NCI-H1694 treated with DMSO at 0.1 percent for 48 hours (cell line): ENCODE measurements around the gene ULK3.
A peak's percentile ranks its signal among the peaks of the same experiment; 100 is the strongest.
"Not testable (repeated sequence)": the region's sequence is repeated elsewhere in the genome, so short reads cannot be mapped to it uniquely, and the experiment has no call there.

Source experiments
- DNase-seq: peaks from one replicate; lab custom pipeline; 2025; lab: John Stamatoyannopoulos, UW

ULK3 gene

DNA sequence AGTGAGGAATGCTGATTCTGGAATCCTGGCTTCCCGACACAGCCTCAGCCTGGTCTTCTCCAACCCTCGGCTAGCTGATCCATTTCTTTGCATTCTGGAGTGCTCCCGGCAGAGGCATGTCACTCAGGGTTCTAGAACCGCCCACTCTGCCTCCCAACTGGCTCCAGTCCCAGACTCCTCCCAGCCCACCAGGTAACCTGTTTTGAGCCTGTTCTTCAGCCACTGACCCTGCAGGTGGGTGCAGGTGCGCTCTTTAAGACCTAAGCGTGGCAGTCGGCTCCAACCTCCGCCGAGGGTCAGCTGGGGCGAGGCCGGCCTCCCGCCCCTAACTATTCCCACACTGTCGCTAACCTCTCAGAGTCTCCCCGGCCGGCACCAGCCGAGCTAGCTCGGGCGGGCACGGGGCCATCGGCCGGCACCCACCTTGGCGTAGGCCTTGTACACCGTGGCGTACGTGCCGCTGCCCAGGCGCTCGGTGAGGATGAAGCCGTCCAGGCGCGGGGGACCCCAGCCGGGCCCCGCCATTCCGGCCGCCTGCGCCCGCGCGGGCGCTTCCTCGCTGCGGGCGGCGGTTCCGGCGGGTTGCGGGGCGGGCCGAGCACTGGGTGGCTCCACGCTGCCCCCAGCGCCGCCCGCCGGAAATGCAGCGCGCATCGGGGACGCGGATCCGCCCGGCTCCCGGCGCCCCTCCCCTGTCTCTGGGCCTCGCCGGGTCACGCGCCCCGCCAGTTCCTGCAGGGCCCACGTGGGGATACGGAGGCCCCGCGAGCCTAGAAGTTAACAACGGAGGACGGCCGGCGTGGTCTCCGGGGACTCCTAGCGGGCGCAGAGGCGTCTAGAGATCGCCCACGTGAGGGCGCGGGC, at the start of gene ULK3:
Gene ULK3 (minus strand): TSS at position 576 of the 864 bp plus-strand sequence. CDS start 51 bp downstream, at position 525.
- peak; percentile 46 for DNase-seq

DNA sequence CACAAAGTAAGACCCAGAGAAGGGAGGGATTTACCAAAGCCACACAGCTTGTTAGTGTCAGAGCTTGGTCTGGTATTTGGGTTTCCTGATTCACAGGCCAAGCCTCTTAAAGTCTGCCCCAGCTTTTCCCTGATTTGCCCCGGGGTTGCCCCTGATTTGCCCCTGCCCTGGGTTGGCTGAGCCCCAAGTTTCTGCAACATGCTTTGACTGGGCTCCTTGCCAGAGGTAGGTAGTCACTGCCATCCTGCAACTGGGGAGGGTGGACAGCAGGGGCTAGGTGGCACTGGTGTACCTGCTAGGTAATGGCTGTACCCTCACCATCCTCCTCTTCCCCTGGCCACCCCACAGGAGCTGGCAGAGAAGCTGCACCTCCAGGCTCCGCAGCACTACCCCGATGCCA, 49.4 kb upstream of the ULK3 start:
- DNase-seq: no peak

- DNase-seq: peak; percentile 17
Observed at GRCh38 chr15:74891469-74891868, 48.5 kb upstream of the ULK3 start.

GRCh38 chr15:74890665-74890960, 47.7 kb upstream of the ULK3 start:
- no peak for DNase-seq

- DNase-seq: peak; percentile 48
Observed at GRCh38 chr15:74889883-74890664, 47.1 kb upstream of the ULK3 start, which contains the start of gene MPI. TSS of gene MPI (plus strand) at chr15:74890042. CDS start at chr15:74890074, 32 bp downstream.

GRCh38 chr15:74889390-74889882, 46.5 kb upstream of the ULK3 start:
- DNase-seq: no peak

DNA sequence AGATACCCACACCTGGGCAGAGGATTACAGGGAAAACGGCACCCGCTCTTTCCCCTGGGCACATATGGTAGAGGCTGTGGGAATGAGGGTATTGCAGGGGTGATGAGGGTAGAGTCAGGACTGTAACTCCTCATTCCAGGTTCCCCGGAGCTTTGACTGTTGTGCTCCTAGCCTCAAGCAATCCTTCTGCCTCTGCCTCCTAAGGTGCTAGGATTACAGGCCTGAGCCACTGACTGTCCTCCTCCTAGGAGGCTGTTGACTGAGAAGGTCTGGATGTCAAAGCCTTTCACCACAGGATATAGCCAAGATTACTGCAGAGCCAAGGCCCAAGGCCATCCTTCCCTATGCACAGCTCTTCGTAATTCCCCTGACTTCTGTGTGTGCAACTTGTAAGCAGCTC, 45.8 kb upstream of the ULK3 start:
- DNase-seq: no peak

- DNase-seq: not testable (repeated sequence)
Observed at GRCh38 chr15:74887537-74888193, 44.7 kb upstream of the ULK3 start.

GRCh38 chr15:74885461-74885860, 42.5 kb upstream of the ULK3 start:
- DNase-seq: no peak

DNA sequence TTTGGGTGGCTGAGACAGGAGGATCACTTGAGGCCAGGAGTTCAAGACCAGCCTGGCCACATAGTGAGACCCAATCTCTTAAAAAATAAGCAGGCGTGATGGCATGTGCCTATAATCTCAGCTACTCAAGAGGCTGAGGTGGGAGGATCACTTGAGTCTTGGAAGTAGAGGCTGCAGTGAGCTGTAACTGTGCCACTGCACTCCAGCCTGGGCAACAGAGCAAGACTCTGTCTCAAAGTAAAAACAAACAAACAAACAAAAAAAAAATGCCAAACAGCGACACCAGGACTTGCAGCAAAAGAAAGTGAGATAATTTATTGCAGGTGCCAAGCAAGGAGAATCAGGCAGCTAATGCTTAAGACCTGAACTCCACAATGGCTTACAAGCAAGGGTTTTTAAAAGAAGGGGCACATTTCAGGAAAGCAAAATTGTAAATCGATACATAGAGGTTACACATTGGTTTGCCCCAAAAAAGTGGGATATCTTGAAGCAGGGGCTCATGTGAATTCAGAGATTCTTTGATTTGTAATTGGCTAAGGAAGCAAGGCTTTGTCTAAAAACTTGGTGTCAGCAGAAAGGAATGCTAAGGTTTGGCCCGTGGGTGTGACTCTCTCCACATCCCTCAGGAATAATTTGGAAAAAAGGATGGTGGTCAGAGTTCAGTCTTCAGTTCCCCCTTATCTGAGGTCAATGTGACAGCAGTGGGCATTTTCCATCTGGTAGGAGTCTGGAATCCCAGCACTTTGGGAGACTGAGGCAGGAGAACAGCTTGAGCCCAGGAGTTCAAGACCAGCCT, 41.7 kb upstream of the ULK3 start:
- DNase-seq: no peak

DNA sequence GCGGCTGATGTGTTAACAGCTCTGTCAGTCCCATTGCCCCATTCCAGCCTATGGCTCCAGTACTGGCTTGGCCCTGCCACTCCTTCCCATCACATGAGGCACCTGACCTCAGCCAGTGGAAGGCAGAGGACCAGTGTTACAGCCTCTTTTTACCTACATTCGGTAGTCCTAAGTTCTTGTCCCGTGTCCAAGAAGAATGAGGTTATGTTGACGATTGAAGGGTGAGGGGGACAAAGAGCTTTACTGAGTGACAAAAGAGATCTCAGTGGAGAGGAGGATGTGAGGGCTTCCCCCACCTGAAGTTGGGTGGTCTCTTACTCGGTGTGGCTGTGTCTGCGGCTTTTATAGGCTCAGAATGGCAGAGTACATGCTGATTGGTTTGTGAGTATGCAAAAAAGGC, 39.6 kb upstream of the ULK3 start:
- no peak for DNase-seq

- no peak for DNase-seq
Observed at GRCh38 chr15:74878273-74878672, 35.3 kb upstream of the ULK3 start.

DNA sequence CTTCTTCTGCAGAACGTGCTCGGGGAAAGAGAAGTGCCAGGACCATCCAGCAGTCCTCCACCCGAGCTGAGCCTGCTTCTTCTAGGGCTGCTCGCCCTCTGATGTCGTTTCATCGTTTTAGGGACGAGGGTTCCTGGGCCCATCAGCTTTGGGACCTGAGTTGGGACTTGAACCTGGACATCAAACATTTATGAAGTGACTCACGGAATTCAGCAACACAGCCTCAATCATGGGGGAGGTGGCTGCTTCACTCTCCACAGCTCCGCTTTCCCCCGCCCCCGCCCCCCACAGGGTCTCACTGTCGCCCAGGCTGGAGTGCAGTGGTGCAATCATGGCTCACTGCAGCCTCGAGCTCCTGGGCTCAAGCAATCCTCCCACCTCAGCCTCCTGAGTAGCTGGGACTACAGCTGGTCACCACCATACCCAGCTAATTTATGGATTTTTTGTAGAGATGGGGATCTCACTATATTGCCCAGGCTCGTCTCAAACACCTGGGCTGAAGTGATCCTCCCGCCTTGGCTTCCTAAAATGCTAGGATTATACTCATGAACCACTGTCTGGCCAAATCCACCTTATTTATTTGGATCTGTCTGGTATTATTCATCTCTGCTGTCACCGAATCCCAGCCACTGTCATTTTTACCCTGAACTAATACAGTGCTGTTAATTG, 30.9 kb upstream of the ULK3 start:
- DNase-seq: no peak

- peak; percentile 86 for DNase-seq
Observed at GRCh38 chr15:74873036-74873755, 30.2 kb upstream of the ULK3 start, which contains the start of gene SCAMP2. TSS of gene SCAMP2 (minus strand) at chr15:74873365. CDS start at chr15:74873255, 110 bp downstream.

GRCh38 chr15:74872702-74873035, 29.7 kb upstream of the ULK3 start:
- no peak for DNase-seq

GRCh38 chr15:74870436-74871215, 27.7 kb upstream of the ULK3 start:
- DNase-seq: no peak

DNA sequence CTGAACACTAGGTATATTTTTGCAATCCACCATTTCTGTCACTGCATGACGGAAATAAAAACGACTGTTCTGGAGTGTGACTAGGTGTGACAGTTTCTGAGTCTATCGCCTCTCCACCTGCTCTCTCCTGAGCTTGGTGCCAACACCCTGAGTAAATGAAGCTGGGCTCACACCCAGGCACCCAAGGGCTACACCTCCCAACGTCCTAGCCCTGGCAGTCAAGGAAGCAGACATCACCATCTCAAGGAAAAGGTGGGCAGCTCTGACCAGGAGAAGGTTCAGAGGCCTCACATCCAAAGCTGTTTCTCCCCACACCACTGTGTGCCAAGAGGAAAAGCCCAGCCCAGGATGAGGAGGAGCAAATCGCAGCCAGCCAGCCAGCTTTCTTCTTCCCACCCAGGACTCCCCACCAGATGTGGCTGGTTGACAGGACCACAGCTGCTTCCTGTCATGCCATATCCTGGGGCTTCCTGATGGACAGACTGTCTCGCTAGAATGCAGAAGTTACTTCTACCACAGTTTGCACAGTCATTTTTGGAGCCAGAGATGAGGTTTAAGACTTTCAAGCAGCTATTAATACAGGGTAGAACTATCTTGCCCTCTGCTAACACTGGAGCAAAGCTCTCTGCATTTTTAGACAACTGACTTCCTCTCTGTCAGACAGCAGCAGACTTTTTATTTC, 26.9 kb upstream of the ULK3 start:
- no peak for DNase-seq

DNA sequence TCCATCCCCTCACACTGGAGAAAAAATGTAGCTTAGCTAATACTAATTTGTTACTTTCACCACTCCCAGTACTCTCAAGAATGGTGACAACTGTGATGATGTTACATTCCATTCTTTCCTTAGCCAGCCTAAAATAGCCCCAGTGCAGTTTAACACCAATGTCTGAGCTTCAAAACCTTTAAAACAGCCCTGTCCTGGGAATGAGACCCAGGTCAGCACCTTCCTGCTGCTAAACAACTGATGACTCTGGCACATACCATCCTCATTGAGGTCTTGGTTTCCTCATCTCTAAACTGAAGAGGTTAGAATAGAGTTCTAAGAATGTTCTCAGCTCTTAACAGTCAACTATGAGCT, 26.4 kb upstream of the ULK3 start:
- no peak for DNase-seq

DNA sequence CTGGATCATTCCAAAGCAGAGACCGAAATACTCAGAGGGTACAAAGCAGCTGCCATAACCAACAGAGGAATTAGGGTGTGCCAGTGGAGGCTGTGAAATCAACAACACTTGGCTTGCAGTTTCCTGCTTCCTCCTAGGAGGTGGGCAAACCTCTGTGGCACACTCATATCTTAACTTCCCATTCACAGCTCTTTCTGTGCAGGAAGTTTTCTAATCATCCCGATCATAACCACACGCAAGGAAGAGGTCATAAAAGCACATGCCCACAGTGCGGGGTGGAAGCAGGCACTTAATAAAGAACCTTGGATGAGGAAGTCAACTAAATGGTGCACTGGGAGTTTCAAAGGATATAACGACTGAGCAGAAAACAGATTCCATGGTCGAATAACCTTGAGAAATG, 25.1 kb upstream of the ULK3 start:
- DNase-seq: no peak
